K562 (cell line): ENCODE data around the gene MAN2A1. TPM values are rescaled to one million over a fixed set of nuclear protein-coding genes. Genes with fewer than 3 reads are reported as not detected.

Experiments used
- ATAC-seq: fragments of 200-7000 bp; cut with Tn5 transposase; 3 replicates; pipeline ENCODE4 v1.9.1; 2020; ENCODE audit warnings: moderate library complexity
- BruUV-seq: library from RNA; stranded (reverse); fragments of 400-500 nt; replicated peaks from 2 replicates; lab custom pipeline; 2021; lab: Mats Ljungman, UMichigan
- CTCF ChIA-PET: fragments of 300-600 bp; formaldehyde crosslinking; extraction: SDS; loops from one replicate; lab custom pipeline; 2021; ENCODE audit warnings: low intra/inter-chr PET ratio; lab: Yijun Ruan, JAX
- POLR2A ChIA-PET: fragments of 300-600, 350-650 bp; sonication (Branson Sonifier 250); formaldehyde crosslinking; extraction: SDS; loops from one replicate; lab custom pipeline; 2021; ENCODE audit warnings: antibody characterized with exemption, inconsistent platforms; lab: Yijun Ruan, JAX
- DNase-seq, 4 experiments: peaks; one replicate each; pipeline versions ENCODE4 v3.0.0 to v3.0.0-alpha.2; 2011 to 2018; ENCODE audit warnings: low spot score in 3 of 4, mixed read lengths in 3 of 4; ENCODE audit errors: extremely low read depth in 1 of 4
- FAIRE-seq: peaks from 2 replicates; lab custom pipeline; 2011; peaks lifted over from hg19 to GRCh38; lab: Jason Lieb, UNC
- H2AFZ ChIP-seq: 2 replicates; pipeline ENCODE4 v1.6.0; 2011; ENCODE audit warnings: low read depth, low read length, control low read depth, inconsistent platforms
- H3K27ac ChIP-seq: fragments of 200-600 bp; 3 replicates; pipeline ENCODE4 v1.8.0; 2011; ENCODE audit warnings: low read depth, mild to moderate bottlenecking, control low read depth, inconsistent platforms, low read length, moderate library complexity, mixed read lengths; ENCODE audit errors: extremely low read depth
- H3K27me3 ChIP-seq, 2 experiments: fragments of 300-600 bp in 1 of 2; 2 replicates in 1 of 2; 3 replicates in 1 of 2; pipeline versions ENCODE4 v1.6.0 to v1.8.0; 2011; ENCODE audit warnings: inconsistent platforms in 2 of 2, low read length in 2 of 2, mild to moderate bottlenecking in 1 of 2, mixed read lengths in 1 of 2, moderate library complexity in 1 of 2; ENCODE audit not compliant: control insufficient read depth in 2 of 2, insufficient read depth in 2 of 2
- H3K36me3 ChIP-seq: fragments of 300-600 bp; 3 replicates; pipeline ENCODE4 v1.8.0; 2011; ENCODE audit warnings: mild to moderate bottlenecking, low read length, inconsistent platforms; ENCODE audit not compliant: control insufficient read depth, insufficient read depth
- H3K4me1 ChIP-seq, 2 experiments: fragments of 200-600 bp in 1 of 2; replicated peaks in 1 of 2; 2 replicates in 1 of 2; 3 replicates in 1 of 2; pipeline versions ENCODE4 v1.5.1 to v1.8.0; 2011; ENCODE audit warnings: inconsistent platforms in 2 of 2, low read length in 2 of 2, mild to moderate bottlenecking in 1 of 2, mixed read lengths in 1 of 2, moderate library complexity in 1 of 2; ENCODE audit not compliant: control insufficient read depth in 2 of 2, insufficient read depth in 2 of 2
- H3K4me2 ChIP-seq: 2 replicates; pipeline ENCODE4 v1.6.1; 2011; ENCODE audit warnings: low read length, control low read depth, inconsistent platforms, mixed read lengths; ENCODE audit not compliant: insufficient read depth
- H3K4me3 ChIP-seq: fragments of 200-600 bp; sonication (generic), shearing (Covaris generic); 2 replicates; pipeline ENCODE4 v1.5.1; 2016; ENCODE audit warnings: control low read depth, inconsistent platforms
- H3K79me2 ChIP-seq: fragments of 200-600 bp; 3 replicates; pipeline ENCODE4 v1.8.0; 2011; ENCODE audit warnings: low read length, inconsistent platforms; ENCODE audit not compliant: control insufficient read depth, insufficient read depth
- H3K9ac ChIP-seq, 2 experiments: 2 replicates each; pipeline versions ENCODE4 v1.6.0 to v1.6.1; 2011; ENCODE audit warnings: low read depth in 2 of 2, low read length in 2 of 2, control low read depth in 1 of 2, inconsistent platforms in 1 of 2, mild to moderate bottlenecking in 1 of 2, mixed read lengths in 1 of 2; ENCODE audit not compliant: insufficient read depth in 1 of 2
- H3K9me1 ChIP-seq: one replicate; pipeline ENCODE4 v1.6.0; 2011; ENCODE audit warnings: inconsistent platforms, mild to moderate bottlenecking, low read length, moderate library complexity; ENCODE audit not compliant: control insufficient read depth, insufficient read depth
- H3K9me3 ChIP-seq: replicated peaks from 2 replicates; pipeline ENCODE4 v1.5.1; 2011; ENCODE audit warnings: low read depth, low read length, inconsistent platforms; ENCODE audit not compliant: control insufficient read depth, insufficient read depth
- H4K20me1 ChIP-seq: replicated peaks from 2 replicates; pipeline ENCODE4 v1.6.1; 2011; ENCODE audit warnings: low read length, inconsistent platforms, mixed read lengths; ENCODE audit not compliant: control insufficient read depth, insufficient read depth
- ARID1B ChIP-seq: fragments of 450-650 bp; IDR thresholded peaks from 2 replicates; pipeline ENCODE4 v1.6.1; 2016; ENCODE audit warnings: antibody characterized with exemption, mild to moderate bottlenecking, inconsistent platforms
- ATF1 ChIP-seq, 2 experiments: fragments of 450-650 bp in 1 of 2; IDR thresholded peaks; 2 replicates each; pipeline ENCODE4 v1.6.1; 2016; ENCODE audit warnings: missing compliant biosample characterization in 1 of 2, missing genetic modification characterization in 1 of 2
- CBX1 ChIP-seq: sonication (generic); IDR thresholded peaks from 2 replicates; pipeline ENCODE4 v1.6.1; 2016; ENCODE audit warnings: antibody characterized with exemption, low read depth, mild to moderate bottlenecking
- CC2D1A ChIP-seq: fragments of 450-650 bp; IDR thresholded peaks from 2 replicates; pipeline ENCODE4 v1.6.1; 2017; ENCODE audit warnings: mild to moderate bottlenecking
- EGR1 ChIP-seq: fragments of 450-650 bp; conservative IDR thresholded peaks from 2 replicates; pipeline ENCODE4 v1.6.1; 2017; ENCODE audit warnings: mild to moderate bottlenecking
- ETV5 ChIP-seq: sonication (generic); formaldehyde crosslinking; IDR thresholded peaks from 2 replicates; pipeline ENCODE4 v1.4.0; 2020; ENCODE audit warnings: low read depth, mild to moderate bottlenecking, missing genetic modification reagents
- HDAC6 ChIP-seq: IDR thresholded peaks from 2 replicates; pipeline ENCODE4 v1.6.1; 2012; ENCODE audit warnings: low read depth, mild to moderate bottlenecking, control low read depth, inconsistent platforms, low read length, moderate library complexity
- KAT2B ChIP-seq: IDR thresholded peaks from one replicate; pipeline ENCODE4 v1.6.1; 2012; ENCODE audit warnings: low read depth, mild to moderate bottlenecking, control low read depth, inconsistent platforms, low read length, moderate library complexity
- KDM2B ChIP-seq: fragments of 250-450 bp; sonication (Bioruptor Pico); IDR thresholded peaks from 2 replicates; pipeline ENCODE4 v1.8.0; 2021; ENCODE audit warnings: mild to moderate bottlenecking, moderate library complexity
- MAFK ChIP-seq: IDR thresholded peaks from 2 replicates; pipeline ENCODE4 v1.6.1; 2011; ENCODE audit warnings: low read length, improper control_type of control experiment
- NCOA2 ChIP-seq, 2 experiments: fragments of 450-650 bp; IDR thresholded peaks; 2 replicates each; pipeline ENCODE4 v1.6.1; 2018; ENCODE audit warnings: mild to moderate bottlenecking in 2 of 2, moderate library complexity in 1 of 2; ENCODE audit not compliant: partially characterized antibody in 2 of 2
- NRF1 ChIP-seq, 2 experiments: fragments of 450-650 bp; IDR thresholded peaks in 1 of 2; conservative IDR thresholded peaks in 1 of 2; 2 replicates each; pipeline ENCODE4 v1.6.1; 2014; ENCODE audit warnings: mild to moderate bottlenecking in 2 of 2
- POLR2AphosphoS5 ChIP-seq: IDR thresholded peaks from 2 replicates; pipeline ENCODE4 v1.6.1; 2011; ENCODE audit warnings: mild to moderate bottlenecking, low read depth, low read length, moderate library complexity; ENCODE audit not compliant: control insufficient read depth, insufficient read depth
- SFPQ ChIP-seq: fragments of 200-400 bp; formaldehyde crosslinking; IDR thresholded peaks from 2 replicates; pipeline ENCODE4 v1.6.1; 2017; ENCODE audit warnings: mild to moderate bottlenecking, low read depth, low read length, moderate library complexity
- SMAD3 ChIP-seq: fragments of 450-650 bp; formaldehyde crosslinking; conservative IDR thresholded peaks from 2 replicates; pipeline ENCODE4 v1.4.0; 2020; ENCODE audit warnings: mild to moderate bottlenecking
- SREBF1 ChIP-seq: fragments of 150-350 bp; IDR thresholded peaks from 2 replicates; pipeline ENCODE4 v1.6.1; 2014; ENCODE audit warnings: antibody characterized with exemption, low read depth, low read length, borderline replicate concordance
- USF2 ChIP-seq: sonication (generic); formaldehyde crosslinking; IDR thresholded peaks from 2 replicates; pipeline ENCODE4 v1.5.0; 2020; ENCODE audit warnings: missing genetic modification reagents
- ZNF263 ChIP-seq: sonication (generic); formaldehyde crosslinking; IDR thresholded peaks from 2 replicates; pipeline ENCODE4 v1.8.0; 2022; ENCODE audit warnings: mild to moderate bottlenecking, missing genetic modification reagents, borderline replicate concordance
- ZNF384 ChIP-seq: IDR thresholded peaks from 2 replicates; pipeline ENCODE4 v1.6.1; 2012; ENCODE audit warnings: low read depth, low read length, improper control_type of control experiment
- ZNF408 ChIP-seq: fragments of 250-450 bp; sonication (Bioruptor Pico); IDR thresholded peaks from 2 replicates; pipeline ENCODE4 v1.4.0; 2020; ENCODE audit warnings: low read depth, mild to moderate bottlenecking, moderate library complexity
- ZNF431 ChIP-seq: sonication (generic); formaldehyde crosslinking; IDR thresholded peaks from 2 replicates; pipeline ENCODE4 v1.8.0; 2022; ENCODE audit warnings: mild to moderate bottlenecking, missing genetic modification reagents
- WGBS: fragments of 100-300 bp; shearing (Covaris generic); methylation state at CpG from one replicate; pipeline ENCODE4 v1.1.6; 2016; ENCODE audit warnings: low coverage, mixed read lengths; ENCODE audit not compliant: insufficient coverage; ENCODE audit errors: missing lambda C conversion rate; 5-methylcytosine and 5-hydroxymethylcytosine counted together
- in situ Hi-C: fragments of 300-500 bp; cut with MboI; formaldehyde crosslinking; loops from 4 replicates; pipeline ENCODE4 v1.15.0; 2018; ENCODE audit warnings: inconsistent platforms, mixed read lengths
- intact Hi-C: fragments of 100-400 bp; cut with micrococcal nuclease; formaldehyde crosslinking; loops from 2 replicates; pipeline ENCODE4 v1.14.2; 2022
- polyA plus RNA-seq, 8 experiments: library from polyadenylated mRNA; depleted of rRNA in 4 of 8; stranded (reverse) in 5 of 8; unstranded in 3 of 8; fragments of >200 nt; fragmentation: Nextera tagmentation in 2 of 8; fragmentation: Illumina TruSeq in 1 of 8; extraction: Ambion mirVana in 2 of 8; extraction: Trizol in 1 of 8; gene quantifications; 2 replicates each; pipeline versions ENCODE4 v1.2.1 to v1.2.3, GENCODE V29; 2011 to 2014; ENCODE audit warnings: inconsistent platforms in 1 of 8, missing spikeins in 1 of 8
- total RNA-seq, 7 experiments: library from RNA; depleted of rRNA in 6 of 7; stranded (reverse); fragments of >200 nt in 6 of 7; fragmentation: Illumina TruSeq in 2 of 7; extraction: Trizol in 2 of 7; gene quantifications; 2 replicates each; pipeline versions ENCODE4 v1.2.1 to v1.2.3, GENCODE V29; 2011 to 2021; ENCODE audit warnings: low replicate concordance in 1 of 7

The MAN2A1 gene
- total and polyA plus RNA-seq, 9 of the 15 experiments (the other 6 are each of a cell fraction or from before 2014, with no cell fraction given): 5.2 to 32.0 (median 19.8) TPM

- TF ChIP-seq ATF1 (CRISPR knock-in tag; IDR thresholded peaks at IDR 0.05): no peak
- no peak for TF ChIP-seq ATF1 (tag; IDR thresholded peaks at IDR 0.05)
- TF ChIP-seq ZNF431 (CRISPR knock-in tag): no peak
- no peak for TF ChIP-seq ETV5
- TF ChIP-seq ZNF263: no peak
- TF ChIP-seq MAFK: no peak
- TF ChIP-seq ZNF384: no peak
- no peak for TF ChIP-seq ZNF408 (CRISPR knock-in tag)
Observed at GRCh38 chr5:109874108-109874507, 184.4 kb downstream of the MAN2A1 start (continued).

- Histone ChIP-seq H3K27me3 (peaks cover 8 to 15% of the 10 kb centered on the region in 2 experiments; a peak in 3 of 5 replicates), H3K9ac (no peak overlapping the region), H2AFZ (no peak overlapping the region), H3K4me2 (no peak overlapping the region), H3K9me1 (no peaks in the 10 kb centered on the region), H3K4me1 (no peaks in the 10 kb centered on the region), H3K4me3 (no peak overlapping the region), H3K36me3 (no peaks in the 10 kb centered on the region), H4K20me1 (no peaks in the 10 kb centered on the region), H3K9me3 (no peaks in the 10 kb centered on the region), H3K27ac (no peak overlapping the region), H3K79me2 (no peaks in the 10 kb centered on the region)
- no TSS peak for BruUV-seq
- intact Hi-C loops: no loop called here
- in situ Hi-C loops: no loop called here
- FAIRE-seq (no peak), ATAC-seq (no peak), DNase-seq (no peak)
- ChIA-PET POLR2A (no interaction called here), CTCF (interaction anchor here (0.6 kb wide), 1 partner anchor 15 kb away, joined by 3 read pairs; no protein-coding TSS in a partner anchor)
- WGBS: 16% methylated on average over 6 of the region's 6 CpGs
- no peak for TF ChIP-seq EGR1
- no peak for TF ChIP-seq NRF1 (conservative IDR thresholded peaks at IDR 0.05 in 1 of 2, IDR thresholded peaks at IDR 0.05 in 1 of 2)
- no peak for TF ChIP-seq KDM2B (CRISPR knock-in tag)
- TF ChIP-seq SREBF1: no peak
- TF ChIP-seq KAT2B: no peak
- no peak for TF ChIP-seq CC2D1A
- no peak for TF ChIP-seq CBX1
- TF ChIP-seq HDAC6: no peak
- no peak for TF ChIP-seq NCOA2 (IDR thresholded peaks at IDR 0.05; ENCODE audit: partially characterized antibody in 2 of 2)
- no peak for TF ChIP-seq USF2 (CRISPR knock-in tag)
- no peak for TF ChIP-seq POLR2AphosphoS5
- TF ChIP-seq SFPQ: no peak
- TF ChIP-seq SMAD3 (CRISPR knock-in tag): no peak
- TF ChIP-seq ARID1B: no peak
Observed at GRCh38 chr5:109876030-109876725, 186.5 kb downstream of the MAN2A1 start.
